HEK293T (cell line): Measurements from ENCODE around the gene GRIN2A.

ENCODE experiments used
- CTCF ChIA-PET: fragments of 350-600 bp; formaldehyde crosslinking; extraction: SDS; loops from one replicate; lab custom pipeline; 2021; ENCODE audit warnings: antibody characterized with exemption, inconsistent platforms; lab: Yijun Ruan, JAX
- POLR2A ChIA-PET: fragments of 350-600 bp; formaldehyde crosslinking; extraction: SDS; loops from one replicate; lab custom pipeline; 2020; ENCODE audit warnings: antibody characterized with exemption, inconsistent platforms; lab: Yijun Ruan, JAX
- DNase-seq: peaks from one replicate; pipeline ENCODE4 v3.0.0; 2012; ENCODE audit warnings: mixed read lengths; ENCODE audit errors: extremely low spot score
- ARNT ChIP-seq: fragments of 450-650 bp; IDR thresholded peaks from 2 replicates; pipeline ENCODE4 v1.6.1; 2017; ENCODE audit warnings: mild to moderate bottlenecking
- BHLHE40 ChIP-seq: fragments of 450-650 bp; IDR thresholded peaks from 2 replicates; pipeline ENCODE4 v1.6.1; 2016; ENCODE audit warnings: mild to moderate bottlenecking, moderate library complexity, borderline replicate concordance
- CTBP1 ChIP-seq: fragments of 450-650 bp; IDR thresholded peaks from 2 replicates; pipeline ENCODE4 v1.6.1; 2016; ENCODE audit warnings: borderline replicate concordance
- ELF4 ChIP-seq: fragments of 450-650 bp; IDR thresholded peaks from 2 replicates; pipeline ENCODE4 v1.6.1; 2017; ENCODE audit warnings: antibody characterized with exemption
- FOXA1 ChIP-seq: fragments of 450-650 bp; IDR thresholded peaks from 2 replicates; pipeline ENCODE4 v1.6.1; 2016; ENCODE audit warnings: mild to moderate bottlenecking
- FOXK2 ChIP-seq: fragments of 450-650 bp; IDR thresholded peaks from 2 replicates; pipeline ENCODE4 v1.6.1; 2016; ENCODE audit warnings: mild to moderate bottlenecking
- FOXM1 ChIP-seq: fragments of 450-650 bp; IDR thresholded peaks from 2 replicates; pipeline ENCODE4 v1.6.1; 2017; ENCODE audit warnings: mild to moderate bottlenecking, borderline replicate concordance
- HDGF ChIP-seq: fragments of 450-650 bp; IDR thresholded peaks from 2 replicates; pipeline ENCODE4 v1.6.1; 2017; ENCODE audit warnings: antibody characterized with exemption, borderline replicate concordance
- L3MBTL2 ChIP-seq: fragments of 450-650 bp; conservative IDR thresholded peaks from 2 replicates; pipeline ENCODE4 v1.6.1; 2016; ENCODE audit warnings: mild to moderate bottlenecking
- LEF1 ChIP-seq: fragments of 450-650 bp; IDR thresholded peaks from 2 replicates; pipeline ENCODE4 v1.6.1; 2017; ENCODE audit warnings: mild to moderate bottlenecking, borderline replicate concordance
- NFRKB ChIP-seq: fragments of 450-650 bp; IDR thresholded peaks from 2 replicates; pipeline ENCODE4 v1.6.1; 2016; ENCODE audit warnings: mild to moderate bottlenecking, moderate library complexity
- PKNOX1 ChIP-seq: fragments of 450-650 bp; IDR thresholded peaks from 2 replicates; pipeline ENCODE4 v1.6.1; 2016
- SP1 ChIP-seq: fragments of 450-650 bp; IDR thresholded peaks from 2 replicates; pipeline ENCODE4 v1.6.1; 2017
- SUZ12 ChIP-seq: fragments of 450-650 bp; IDR thresholded peaks from 2 replicates; pipeline ENCODE4 v1.6.1; 2016; ENCODE audit warnings: mild to moderate bottlenecking
- TARDBP ChIP-seq: fragments of 450-650 bp; IDR thresholded peaks from 2 replicates; pipeline ENCODE4 v1.6.1; 2016
- ZNF384 ChIP-seq: fragments of 450-650 bp; IDR thresholded peaks from 2 replicates; pipeline ENCODE4 v1.6.1; 2016

GRIN2A gene

GRCh38 chr16:10189861-10190390 is 7.7 kb upstream of the GRIN2A start:
- ChIA-PET CTCF (interaction anchor here (0.5 kb wide), 1 partner anchor 140 kb away, joined by 4 read pairs; no protein-coding TSS in a partner anchor), POLR2A (no interaction called here)
- TF ChIP-seq ARNT (no peak), CTBP1 (no peak), FOXA1 (no peak), FOXM1 (no peak), NFRKB (no peak), ELF4 (no peak), FOXK2 (no peak), SP1 (no peak), L3MBTL2 (no peak), TARDBP (no peak), LEF1 (no peak), HDGF (no peak), PKNOX1 (no peak)
- no peak for DNase-seq

GRCh38 chr16:10188236-10188635 is 6.0 kb upstream of the GRIN2A start:
- no peak for TF ChIP-seq FOXA1
- TF ChIP-seq TARDBP: no peak
- TF ChIP-seq HDGF: no peak
- TF ChIP-seq ZNF384: no peak
- no peak for TF ChIP-seq FOXK2
- no peak for TF ChIP-seq ARNT
- no peak for TF ChIP-seq LEF1
- TF ChIP-seq FOXM1: no peak
- no peak for TF ChIP-seq SP1
- TF ChIP-seq NFRKB: no peak
- no peak for TF ChIP-seq SUZ12
- TF ChIP-seq BHLHE40: no peak
- ChIA-PET CTCF (no interaction called here), POLR2A (no interaction called here)
- no peak for DNase-seq

- peak; percentile 79 for DNase-seq
- ChIA-PET POLR2A (no interaction called here), CTCF (interaction anchor here (0.5 to 1.2 kb wide), 3 partner anchors 56 to 995 kb away, joined by 3 to 4 read pairs (median 3); no protein-coding TSS in a partner anchor)
- no peak for TF ChIP-seq FOXA1
- TF ChIP-seq CTBP1: no peak
- TF ChIP-seq TARDBP: no peak
- no peak for TF ChIP-seq BHLHE40
- TF ChIP-seq FOXM1: no peak
- no peak for TF ChIP-seq SUZ12
These were observed 749 bp downstream of the GRIN2A start for GRCh38 chr16:10181196-10182162.

GRCh38 chr16:10180771-10181163 is 1.5 kb downstream of the GRIN2A start:
- ChIA-PET CTCF (interaction anchor here (0.6 to 1.2 kb wide), 4 partner anchors 12 to 994 kb away, joined by 3 to 4 read pairs (median 3); no protein-coding TSS in a partner anchor), POLR2A (no interaction called here)
- TF ChIP-seq FOXK2: no peak
- TF ChIP-seq LEF1: no peak
- no peak for TF ChIP-seq L3MBTL2
- TF ChIP-seq HDGF: no peak
- no peak for TF ChIP-seq SUZ12
- no peak for TF ChIP-seq SP1
- no peak for TF ChIP-seq PKNOX1
- no peak for TF ChIP-seq NFRKB
- peak; percentile 61 for DNase-seq

GRCh38 chr16:10180042-10180770 is 2.0 kb downstream of the GRIN2A start:
- no peak for DNase-seq
- ChIA-PET POLR2A (no interaction called here), CTCF (interaction anchor here (0.6 to 1.2 kb wide), 3 partner anchors 12 to 532 kb away, joined by 3 to 4 read pairs (median 3); no protein-coding TSS in a partner anchor)

GRCh38 chr16:10178526-10178925 is 3.7 kb downstream of the GRIN2A start:
- CTCF ChIA-PET: interaction anchor here (0.6 kb wide), 1 partner anchor 344 kb away, joined by 3 read pairs; no protein-coding TSS in a partner anchor
- TF ChIP-seq ARNT: no peak
- no peak for TF ChIP-seq FOXK2
- TF ChIP-seq ELF4: no peak
- no peak for TF ChIP-seq FOXA1
- no peak for DNase-seq
- POLR2A ChIA-PET: no interaction called here

More at GRCh38 chr16:10180042-10180770, 2.0 kb downstream of the GRIN2A start:
- TF ChIP-seq ZNF384 (no peak), FOXK2 (no peak), SUZ12 (no peak), LEF1 (no peak), TARDBP (no peak)
